GM06990 (cell line): Measurements from ENCODE around the gene DLG2.

Source experiments
- DNase-seq: peaks from one replicate; pipeline ENCODE4 v3.0.0-alpha.2; 2011; ENCODE audit not compliant: insufficient read length; ENCODE audit errors: extremely low read depth
- H3K27me3 ChIP-seq: replicated peaks from 2 replicates; pipeline ENCODE4 v1.6.0; 2011; ENCODE audit warnings: low read length; ENCODE audit not compliant: control insufficient read depth, insufficient read depth
- H3K36me3 ChIP-seq: 2 replicates; pipeline ENCODE4 v1.5.1; 2011; ENCODE audit warnings: low read length; ENCODE audit not compliant: control insufficient read depth, insufficient read depth
- H3K4me3 ChIP-seq: replicated peaks from 2 replicates; pipeline ENCODE4 v1.5.1; 2011; ENCODE audit warnings: low read depth, mild to moderate bottlenecking, control low read depth, low read length
- CTCF ChIP-seq: IDR thresholded peaks from 2 replicates; pipeline ENCODE4 v1.5.1; 2011; ENCODE audit warnings: low read length, control low read depth, mild to moderate bottlenecking, inconsistent platforms; ENCODE audit not compliant: insufficient read depth, poor library complexity, severe bottlenecking

The DLG2 gene

GRCh38 chr11:84232511-84232910 is 1394.6 kb downstream of the DLG2 start:
- DNase-seq, result no peak
- H3K36me3 ChIP-seq, result no peaks in the 10 kb centered on the region
- H3K27me3 ChIP-seq, result no peaks in the 10 kb centered on the region; the same call in 1 of the 2 replicates
- TF ChIP-seq CTCF, result no peak
- no peak overlapping the region for H3K4me3 ChIP-seq

- Histone ChIP-seq H3K4me3 (no peak overlapping the region), H3K27me3 (no peaks in the 10 kb centered on the region; the same call in 1 of the 2 replicates), H3K36me3 (no peaks in the 10 kb centered on the region)
- TF ChIP-seq CTCF, result no peak
- no peak for DNase-seq
Measured at GRCh38 chr11:84230402-84230801, 1396.7 kb downstream of the DLG2 start.

- no peak for TF ChIP-seq CTCF
- H3K27me3 ChIP-seq, result no peaks in the 10 kb centered on the region; the same call in 1 of the 2 replicates
- no peak for DNase-seq
- no peaks in the 10 kb centered on the region for H3K36me3 ChIP-seq
- H3K4me3 ChIP-seq, result no peak overlapping the region
Measured at GRCh38 chr11:84227970-84228665, 1399.0 kb downstream of the DLG2 start.

GRCh38 chr11:84224042-84224441 is 1403.1 kb downstream of the DLG2 start:
- Histone ChIP-seq H3K4me3 (no peak overlapping the region), H3K36me3 (no peaks in the 10 kb centered on the region), H3K27me3 (no peaks in the 10 kb centered on the region)
- no peak for TF ChIP-seq CTCF
- DNase-seq, result no peak

GRCh38 chr11:84218318-84218717 is 1408.8 kb downstream of the DLG2 start:
- no peak for DNase-seq

More at GRCh38 chr11:84218318-84218717, 1408.8 kb downstream of the DLG2 start:
- Histone ChIP-seq H3K27me3 (no peaks in the 10 kb centered on the region), H3K4me3 (no peak overlapping the region), H3K36me3 (no peaks in the 10 kb centered on the region)
- TF ChIP-seq CTCF, result no peak
